Measurements from ENCODE around the gene LIN54.
A peak's percentile ranks its signal among the peaks of the same experiment; 100 is the strongest.

LIN54 gene

GRCh38 chr4:82896755-82897154 lies 113.9 kb downstream of the LIN54 start:
- DNase-seq: peak in 2 of 56 donors; percentile 5 to 14

DNA sequence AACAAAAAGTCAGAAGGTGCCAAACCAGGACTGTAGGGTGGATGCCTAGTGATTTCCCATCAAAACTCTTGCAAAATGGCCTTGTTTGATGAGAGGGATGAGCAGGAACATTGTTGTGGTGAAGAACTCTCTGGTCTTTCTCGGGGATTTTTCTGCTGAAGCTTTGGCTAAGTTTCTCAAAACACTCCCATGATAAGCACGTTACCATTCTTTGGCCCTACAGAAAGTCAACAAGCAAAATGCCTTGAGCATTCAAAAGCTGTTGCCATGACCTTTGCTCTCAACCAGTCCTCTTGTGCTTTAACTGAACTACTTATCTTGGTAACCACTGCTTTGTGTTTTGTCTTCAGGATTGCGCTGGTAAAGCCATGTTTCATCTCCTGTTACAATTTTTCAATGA lies 116.7 kb downstream of the LIN54 start:
- no peak for DNase-seq

- DNase-seq: no peak
These were observed 118.2 kb downstream of the LIN54 start for GRCh38 chr4:82892467-82892802.

DNA sequence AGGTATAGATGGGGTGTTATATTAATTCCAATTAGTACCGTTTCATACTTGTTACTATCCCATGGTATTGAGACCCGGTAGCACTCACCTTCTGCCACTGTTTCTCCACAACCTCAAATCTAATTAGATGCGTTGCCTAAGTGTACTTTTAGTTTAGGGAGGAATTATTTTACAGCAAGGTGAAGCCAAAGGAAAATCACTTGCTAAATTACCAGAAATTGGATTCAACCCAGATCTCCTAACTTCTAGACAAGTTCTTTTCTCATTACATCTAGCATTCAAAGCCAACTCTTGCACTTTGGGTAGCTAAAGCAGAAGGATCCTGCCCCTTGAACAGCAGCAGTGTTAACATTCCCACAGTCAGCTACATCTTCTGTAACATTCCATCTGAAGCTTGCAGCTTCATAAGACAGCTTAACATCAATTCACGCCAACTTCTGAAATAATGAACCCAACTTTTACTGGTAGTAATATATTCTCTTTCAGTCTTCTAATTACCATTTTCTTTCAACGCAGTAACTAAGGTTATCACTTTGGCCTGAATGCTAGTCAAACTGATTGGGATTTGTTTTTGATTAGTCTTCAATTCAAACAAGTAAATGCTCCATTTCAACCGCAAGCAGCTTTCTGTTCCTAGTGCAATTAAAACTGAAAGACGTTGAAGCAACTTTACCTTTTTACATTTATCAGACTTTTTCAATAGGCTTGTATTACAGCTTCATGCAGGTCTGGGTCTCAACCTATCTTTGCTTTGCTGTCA lies 118.7 kb downstream of the LIN54 start:
- no peak for DNase-seq

DNA sequence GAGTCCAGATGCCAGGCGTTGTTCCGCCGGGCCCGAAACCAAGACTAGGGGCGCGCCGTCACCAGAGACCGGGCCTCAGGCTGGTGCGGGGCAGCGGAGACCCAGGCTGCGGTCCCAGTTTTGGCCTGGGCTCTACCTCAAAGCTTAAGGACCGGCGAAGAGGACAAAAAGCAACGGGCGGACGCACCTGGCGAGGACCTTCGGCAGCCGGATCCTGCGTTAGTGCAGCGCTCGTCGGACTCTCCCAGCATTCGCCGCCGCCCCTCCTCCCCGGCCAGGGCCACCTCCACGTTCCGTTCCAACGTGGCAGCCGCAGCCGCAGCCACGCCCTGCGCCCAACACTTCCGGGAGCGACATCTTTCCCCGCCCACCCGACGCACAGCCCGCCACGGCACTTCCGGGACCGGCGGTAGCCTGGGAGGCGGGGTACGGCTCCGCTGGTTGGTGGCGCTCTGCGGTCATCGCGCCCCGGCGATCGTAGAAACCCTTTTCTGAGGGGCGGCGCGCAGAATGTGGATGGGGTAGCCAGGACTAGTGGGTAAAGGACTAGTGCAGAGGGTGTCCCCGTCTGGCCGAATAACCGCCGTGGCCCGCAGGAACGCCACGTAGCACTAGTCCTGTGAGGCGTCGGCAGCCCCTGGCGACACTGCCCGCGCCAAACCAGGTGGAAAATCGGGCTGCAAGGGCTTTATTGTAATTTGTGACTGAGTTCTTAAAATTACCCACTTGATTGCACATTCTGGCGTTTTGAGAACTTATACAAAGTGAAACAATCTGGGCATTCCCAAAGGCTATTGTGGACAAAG lies 119.5 kb downstream of the LIN54 start, which contains the start of gene SEC31A:
TSS of gene SEC31A (minus strand) at position 253 of the 806 bp plus-strand sequence. CDS start 9,217 bp downstream, outside the sequence.
- peak; percentile 44 to 96 (median 91) for DNase-seq

GRCh38 chr4:82890528-82890900 lies 120.1 kb downstream of the LIN54 start:
- no peak for DNase-seq

- no peak for DNase-seq
These were observed 121.3 kb downstream of the LIN54 start for GRCh38 chr4:82889287-82889686.

DNA sequence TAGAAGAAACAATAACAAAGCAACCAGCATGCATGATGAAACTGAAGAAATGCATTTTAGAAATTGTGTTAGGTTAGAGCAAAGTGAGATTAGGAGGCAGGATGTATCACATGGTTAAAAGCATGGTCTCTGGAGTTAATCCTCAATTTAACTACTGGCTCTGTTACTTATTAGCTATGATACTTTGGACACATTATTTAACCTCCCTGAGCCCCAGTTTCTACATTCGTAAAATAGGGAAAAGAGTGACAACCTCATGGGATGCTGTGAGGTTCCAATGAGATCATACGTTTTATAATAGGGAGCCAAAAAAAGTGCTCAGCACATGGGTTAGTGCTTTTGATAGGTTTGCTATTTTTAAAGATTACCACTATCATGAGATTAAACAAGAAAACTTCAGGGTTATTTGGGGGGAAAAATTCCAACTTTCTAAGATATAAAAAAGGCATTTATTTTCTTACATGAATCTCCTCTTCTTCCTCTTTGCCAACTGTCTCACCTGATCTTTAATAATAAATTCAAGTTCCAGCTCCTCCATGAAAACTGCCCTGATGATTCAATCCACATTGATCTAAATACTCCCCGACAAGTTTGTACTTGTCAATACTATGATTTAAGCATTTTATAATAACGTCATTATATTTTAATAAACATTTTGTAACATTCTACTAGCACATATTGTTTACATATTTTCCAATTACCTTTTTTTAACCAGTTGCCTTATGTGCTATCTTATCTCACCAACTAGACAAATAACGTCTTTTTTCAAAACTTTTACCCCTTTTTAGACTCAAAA lies 124.3 kb downstream of the LIN54 start:
- no peak for DNase-seq

- no peak for DNase-seq
These were observed 125.2 kb downstream of the LIN54 start for GRCh38 chr4:82885410-82885809.

All from nucleus accumbens (tissue), 56 donors.